ENCODE results near the gene VGF.
"Not testable (repeated sequence)": the region's sequence is repeated elsewhere in the genome, so short reads cannot be mapped to it uniquely, and the experiment has no call there.

Gene VGF

GRCh38 chr7:101202603-101202918, 37.2 kb upstream of the VGF start:
- Histone ChIP-seq H3K4me3 (ENCODE audit: low read depth in 1 of 2, low read length in 2 of 2) (no peak overlapping the region), H3K4me1 (ENCODE audit: control insufficient read depth in 1 of 2, insufficient read depth in 2 of 2, low read length in 2 of 2) (peaks cover 0 to 4% of the 10 kb centered on the region in 2 donors), H3K9me3 (ENCODE audit: control insufficient read depth in 1 of 2, low read length in 2 of 2) (no peaks in the 10 kb centered on the region), H3K36me3 (ENCODE audit: control insufficient read depth in 1 of 2, insufficient read depth in 2 of 2, low read length in 2 of 2) (peaks cover 6% of the 10 kb centered on the region in 2 donors), H3K27me3 (ENCODE audit: control insufficient read depth in 1 of 2, insufficient read depth in 2 of 2, low read length in 2 of 2) (peaks cover 0 to 7% of the 10 kb centered on the region in 2 donors), H3K27ac (ENCODE audit: low read depth, low read length) (no peak overlapping the region), H3K9ac (ENCODE audit: low read depth in 1 of 2, low read length in 2 of 2) (peak overlapping the region; percentile 43 to 48)

GRCh38 chr7:101201695-101202602, 36.6 kb upstream of the VGF start:
- peak overlapping the region; percentile 52 to 77 for H3K4me3 ChIP-seq (ENCODE audit: low read depth in 1 of 2, low read length in 2 of 2)

GRCh38 chr7:101200862-101201599, 35.7 kb upstream of the VGF start, which contains the start of gene MOGAT3:
Gene MOGAT3 (minus strand): TSS chr7:101201036. CDS start chr7:101200854, 182 bp downstream.
- peak within 1 kb of the TSS; percentile 83 to 86 for H3K9ac ChIP-seq (ENCODE audit: low read depth in 1 of 2, low read length in 2 of 2)
- H3K27me3 ChIP-seq (ENCODE audit: control insufficient read depth in 1 of 2, insufficient read depth in 2 of 2, low read length in 2 of 2) = peaks cover 0 to 7% of the 10 kb centered on the region in 2 donors
- peak within 1 kb of the TSS; percentile 81 for H3K27ac ChIP-seq (ENCODE audit: low read depth, low read length)
- H3K4me1 ChIP-seq (ENCODE audit: control insufficient read depth in 1 of 2, insufficient read depth in 2 of 2, low read length in 2 of 2) = peaks cover 0 to 4% of the 10 kb centered on the region in 2 donors
- H3K36me3 ChIP-seq (ENCODE audit: control insufficient read depth in 1 of 2, insufficient read depth in 2 of 2, low read length in 2 of 2) = peaks cover 0 to 2% of the 10 kb centered on the region in 2 donors
- no peaks in the 10 kb centered on the region for H3K9me3 ChIP-seq (ENCODE audit: control insufficient read depth in 1 of 2, low read length in 2 of 2)
- peak within 1 kb of the TSS; percentile 73 to 77 for H3K4me3 ChIP-seq (ENCODE audit: low read depth in 1 of 2, low read length in 2 of 2)

More at GRCh38 chr7:101201695-101202602, 36.6 kb upstream of the VGF start:
- H3K9me3 ChIP-seq (ENCODE audit: control insufficient read depth in 1 of 2, low read length in 2 of 2) = no peaks in the 10 kb centered on the region
- peak overlapping the region; percentile 43 to 48 for H3K9ac ChIP-seq (ENCODE audit: low read depth in 1 of 2, low read length in 2 of 2)
- peak overlapping the region; percentile 81 for H3K27ac ChIP-seq (ENCODE audit: low read depth, low read length)
- peaks cover 5 to 6% of the 10 kb centered on the region in 2 donors for H3K36me3 ChIP-seq (ENCODE audit: control insufficient read depth in 1 of 2, insufficient read depth in 2 of 2, low read length in 2 of 2)
- peaks cover 0 to 4% of the 10 kb centered on the region in 2 donors for H3K4me1 ChIP-seq (ENCODE audit: control insufficient read depth in 1 of 2, insufficient read depth in 2 of 2, low read length in 2 of 2)
- peaks cover 0 to 7% of the 10 kb centered on the region in 2 donors for H3K27me3 ChIP-seq (ENCODE audit: control insufficient read depth in 1 of 2, insufficient read depth in 2 of 2, low read length in 2 of 2)

GRCh38 chr7:101200504-101200861, 35.1 kb upstream of the VGF start:
- Histone ChIP-seq H3K27me3 (ENCODE audit: control insufficient read depth in 1 of 2, insufficient read depth in 2 of 2, low read length in 2 of 2) (peaks cover 0 to 7% of the 10 kb centered on the region in 2 donors), H3K9me3 (ENCODE audit: control insufficient read depth in 1 of 2, low read length in 2 of 2) (no peaks in the 10 kb centered on the region), H3K4me3 (ENCODE audit: low read depth in 1 of 2, low read length in 2 of 2) (peak overlapping the region; percentile 73 to 77), H3K9ac (ENCODE audit: low read depth in 1 of 2, low read length in 2 of 2) (peak overlapping the region; percentile 83 to 86), H3K27ac (ENCODE audit: low read depth, low read length) (peak overlapping the region; percentile 63), H3K4me1 (ENCODE audit: control insufficient read depth in 1 of 2, insufficient read depth in 2 of 2, low read length in 2 of 2) (peaks cover 0 to 4% of the 10 kb centered on the region in 2 donors), H3K36me3 (ENCODE audit: control insufficient read depth in 1 of 2, insufficient read depth in 2 of 2, low read length in 2 of 2) (no peaks in the 10 kb centered on the region)

GRCh38 chr7:101199522-101199921, 34.2 kb upstream of the VGF start:
- H3K27me3 ChIP-seq (ENCODE audit: control insufficient read depth in 1 of 2, insufficient read depth in 2 of 2, low read length in 2 of 2); H3K4me1 ChIP-seq (ENCODE audit: control insufficient read depth in 1 of 2, insufficient read depth in 2 of 2, low read length in 2 of 2); H3K27ac ChIP-seq (ENCODE audit: low read depth, low read length); H3K9ac ChIP-seq (ENCODE audit: low read depth in 1 of 2, low read length in 2 of 2); H3K9me3 ChIP-seq (ENCODE audit: control insufficient read depth in 1 of 2, low read length in 2 of 2); H3K36me3 ChIP-seq (ENCODE audit: control insufficient read depth in 1 of 2, insufficient read depth in 2 of 2, low read length in 2 of 2); H3K4me3 ChIP-seq (ENCODE audit: low read depth in 1 of 2, low read length in 2 of 2): not testable (repeated sequence)

- Histone ChIP-seq H3K27ac (ENCODE audit: low read depth, low read length) (no peak overlapping the region), H3K4me3 (ENCODE audit: low read depth in 1 of 2, low read length in 2 of 2) (no peak overlapping the region), H3K36me3 (ENCODE audit: control insufficient read depth in 1 of 2, insufficient read depth in 2 of 2, low read length in 2 of 2) (no peaks in the 10 kb centered on the region), H3K4me1 (ENCODE audit: control insufficient read depth in 1 of 2, insufficient read depth in 2 of 2, low read length in 2 of 2) (peaks cover 0 to 4% of the 10 kb centered on the region in 2 donors), H3K27me3 (ENCODE audit: control insufficient read depth in 1 of 2, insufficient read depth in 2 of 2, low read length in 2 of 2) (peaks cover 0 to 7% of the 10 kb centered on the region in 2 donors), H3K9me3 (ENCODE audit: control insufficient read depth in 1 of 2, low read length in 2 of 2) (no peaks in the 10 kb centered on the region), H3K9ac (ENCODE audit: low read depth in 1 of 2, low read length in 2 of 2) (no peak overlapping the region)
Observed at GRCh38 chr7:101198476-101198875, 33.1 kb upstream of the VGF start.

GRCh38 chr7:101197991-101198390, 32.6 kb upstream of the VGF start:
- H3K27me3 ChIP-seq (ENCODE audit: control insufficient read depth in 1 of 2, insufficient read depth in 2 of 2, low read length in 2 of 2) = peaks cover 0 to 7% of the 10 kb centered on the region in 2 donors
- no peak overlapping the region for H3K27ac ChIP-seq (ENCODE audit: low read depth, low read length)
- H3K36me3 ChIP-seq (ENCODE audit: control insufficient read depth in 1 of 2, insufficient read depth in 2 of 2, low read length in 2 of 2) = no peaks in the 10 kb centered on the region
- peaks cover 0 to 4% of the 10 kb centered on the region in 2 donors for H3K4me1 ChIP-seq (ENCODE audit: control insufficient read depth in 1 of 2, insufficient read depth in 2 of 2, low read length in 2 of 2)
- H3K9me3 ChIP-seq (ENCODE audit: control insufficient read depth in 1 of 2, low read length in 2 of 2) = no peaks in the 10 kb centered on the region
- no peak overlapping the region for H3K9ac ChIP-seq (ENCODE audit: low read depth in 1 of 2, low read length in 2 of 2)
- no peak overlapping the region for H3K4me3 ChIP-seq (ENCODE audit: low read depth in 1 of 2, low read length in 2 of 2)

- H3K9ac ChIP-seq (ENCODE audit: low read depth in 1 of 2, low read length in 2 of 2) = no peak overlapping the region
- H3K9me3 ChIP-seq (ENCODE audit: control insufficient read depth in 1 of 2, low read length in 2 of 2) = no peaks in the 10 kb centered on the region
- H3K27ac ChIP-seq (ENCODE audit: low read depth, low read length) = no peak overlapping the region
- no peak overlapping the region for H3K4me3 ChIP-seq (ENCODE audit: low read depth in 1 of 2, low read length in 2 of 2)
- peaks cover 0 to 3% of the 10 kb centered on the region in 2 donors for H3K27me3 ChIP-seq (ENCODE audit: control insufficient read depth in 1 of 2, insufficient read depth in 2 of 2, low read length in 2 of 2)
- no peaks in the 10 kb centered on the region for H3K36me3 ChIP-seq (ENCODE audit: control insufficient read depth in 1 of 2, insufficient read depth in 2 of 2, low read length in 2 of 2)
- H3K4me1 ChIP-seq (ENCODE audit: control insufficient read depth in 1 of 2, insufficient read depth in 2 of 2, low read length in 2 of 2) = no peaks in the 10 kb centered on the region
Observed at GRCh38 chr7:101195884-101196283, 30.5 kb upstream of the VGF start.

GRCh38 chr7:101189109-101189508, 23.7 kb upstream of the VGF start:
- Histone ChIP-seq H3K27ac (ENCODE audit: low read depth, low read length) (no peak overlapping the region), H3K36me3 (ENCODE audit: control insufficient read depth in 1 of 2, insufficient read depth in 2 of 2, low read length in 2 of 2) (no peaks in the 10 kb centered on the region), H3K4me3 (ENCODE audit: low read depth in 1 of 2, low read length in 2 of 2) (no peak overlapping the region), H3K9me3 (ENCODE audit: control insufficient read depth in 1 of 2, low read length in 2 of 2) (no peaks in the 10 kb centered on the region), H3K27me3 (ENCODE audit: control insufficient read depth in 1 of 2, insufficient read depth in 2 of 2, low read length in 2 of 2) (no peaks in the 10 kb centered on the region), H3K4me1 (ENCODE audit: control insufficient read depth in 1 of 2, insufficient read depth in 2 of 2, low read length in 2 of 2) (no peaks in the 10 kb centered on the region), H3K9ac (ENCODE audit: low read depth in 1 of 2, low read length in 2 of 2) (no peak overlapping the region)

- no peaks in the 10 kb centered on the region for H3K27me3 ChIP-seq (ENCODE audit: control insufficient read depth in 1 of 2, insufficient read depth in 2 of 2, low read length in 2 of 2)
Observed at GRCh38 chr7:101186844-101187428, 21.6 kb upstream of the VGF start.

More at GRCh38 chr7:101186844-101187428, 21.6 kb upstream of the VGF start:
- no peaks in the 10 kb centered on the region for H3K36me3 ChIP-seq (ENCODE audit: control insufficient read depth in 1 of 2, insufficient read depth in 2 of 2, low read length in 2 of 2)
- no peak overlapping the region for H3K9ac ChIP-seq (ENCODE audit: low read depth in 1 of 2, low read length in 2 of 2)
- no peak overlapping the region for H3K4me3 ChIP-seq (ENCODE audit: low read depth in 1 of 2, low read length in 2 of 2)
- H3K9me3 ChIP-seq (ENCODE audit: control insufficient read depth in 1 of 2, low read length in 2 of 2) = no peaks in the 10 kb centered on the region
- H3K4me1 ChIP-seq (ENCODE audit: control insufficient read depth in 1 of 2, insufficient read depth in 2 of 2, low read length in 2 of 2) = peaks cover 0 to 3% of the 10 kb centered on the region in 2 donors
- no peak overlapping the region for H3K27ac ChIP-seq (ENCODE audit: low read depth, low read length)
